ENCODE data around the gene LAMA3.

The LAMA3 gene

DNA sequence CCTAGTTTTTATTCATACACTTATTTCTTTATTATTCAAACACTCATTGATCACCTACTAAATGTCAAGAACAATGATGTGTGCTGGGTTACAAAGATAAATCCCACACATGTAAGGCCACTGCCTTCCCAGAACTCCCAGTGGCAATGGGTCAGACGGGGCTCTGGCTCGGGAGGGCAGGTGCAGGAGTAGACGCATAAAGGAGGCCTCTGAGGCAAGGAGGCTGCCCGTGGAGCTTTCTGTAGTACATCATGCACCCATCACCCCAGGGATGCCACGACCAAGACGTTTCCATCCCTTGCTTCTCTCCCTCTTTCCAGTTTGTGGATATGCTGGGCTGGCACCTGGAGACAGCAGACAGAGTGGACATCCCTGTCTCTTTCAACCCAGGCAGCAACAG is 172.1 kb downstream of the LAMA3 start:
- no peak for DNase-seq (ENCODE audit: low spot score)
- TF ChIP-seq, protein P1, sequence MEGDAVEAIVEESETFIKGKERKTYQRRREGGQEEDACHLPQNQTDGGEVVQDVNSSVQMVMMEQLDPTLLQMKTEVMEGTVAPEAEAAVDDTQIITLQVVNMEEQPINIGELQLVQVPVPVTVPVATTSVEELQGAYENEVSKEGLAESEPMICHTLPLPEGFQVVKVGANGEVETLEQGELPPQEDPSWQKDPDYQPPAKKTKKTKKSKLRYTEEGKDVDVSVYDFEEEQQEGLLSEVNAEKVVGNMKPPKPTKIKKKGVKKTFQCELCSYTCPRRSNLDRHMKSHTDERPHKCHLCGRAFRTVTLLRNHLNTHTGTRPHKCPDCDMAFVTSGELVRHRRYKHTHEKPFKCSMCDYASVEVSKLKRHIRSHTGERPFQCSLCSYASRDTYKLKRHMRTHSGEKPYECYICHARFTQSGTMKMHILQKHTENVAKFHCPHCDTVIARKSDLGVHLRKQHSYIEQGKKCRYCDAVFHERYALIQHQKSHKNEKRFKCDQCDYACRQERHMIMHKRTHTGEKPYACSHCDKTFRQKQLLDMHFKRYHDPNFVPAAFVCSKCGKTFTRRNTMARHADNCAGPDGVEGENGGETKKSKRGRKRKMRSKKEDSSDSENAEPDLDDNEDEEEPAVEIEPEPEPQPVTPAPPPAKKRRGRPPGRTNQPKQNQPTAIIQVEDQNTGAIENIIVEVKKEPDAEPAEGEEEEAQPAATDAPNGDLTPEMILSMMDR (IDR thresholded peaks at IDR 0.05; ENCODE audit: extremely low read depth, missing control alignments), result no peak

DNA sequence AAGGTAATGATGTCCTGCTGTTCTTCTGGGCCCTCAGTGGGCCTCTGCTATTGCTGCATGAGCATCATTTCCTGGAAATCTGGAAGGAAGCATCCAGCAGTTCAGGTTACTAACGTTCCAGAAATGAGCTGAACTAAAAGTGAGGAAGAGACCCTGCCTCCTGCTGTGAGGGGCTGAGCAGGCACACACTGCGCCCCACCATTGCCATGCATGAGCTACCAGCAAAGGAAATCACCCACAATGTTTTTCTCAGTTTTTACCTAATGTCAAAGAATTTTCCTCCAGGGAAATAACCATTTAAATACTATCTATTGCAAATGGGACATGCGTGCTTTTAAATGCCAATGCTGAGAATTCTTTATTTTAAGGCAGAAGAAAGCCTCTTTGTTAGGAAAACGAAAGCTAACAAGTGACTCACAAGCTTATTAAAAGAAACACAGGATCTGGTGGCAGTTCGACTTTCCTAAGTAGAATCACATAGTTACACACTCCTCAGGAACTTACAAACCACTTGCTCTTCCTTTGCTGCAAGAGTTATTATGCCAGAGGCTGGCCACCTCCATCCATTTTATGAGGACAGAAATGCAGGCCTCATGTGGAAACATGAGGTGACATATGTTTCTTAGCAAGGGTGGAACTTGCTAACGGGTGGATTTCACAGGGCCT is 172.7 kb downstream of the LAMA3 start:
- TF ChIP-seq, protein P1 (IDR thresholded peaks at IDR 0.05; ENCODE audit: extremely low read depth, missing control alignments), result no peak
- DNase-seq (ENCODE audit: low spot score), result no peak

DNA sequence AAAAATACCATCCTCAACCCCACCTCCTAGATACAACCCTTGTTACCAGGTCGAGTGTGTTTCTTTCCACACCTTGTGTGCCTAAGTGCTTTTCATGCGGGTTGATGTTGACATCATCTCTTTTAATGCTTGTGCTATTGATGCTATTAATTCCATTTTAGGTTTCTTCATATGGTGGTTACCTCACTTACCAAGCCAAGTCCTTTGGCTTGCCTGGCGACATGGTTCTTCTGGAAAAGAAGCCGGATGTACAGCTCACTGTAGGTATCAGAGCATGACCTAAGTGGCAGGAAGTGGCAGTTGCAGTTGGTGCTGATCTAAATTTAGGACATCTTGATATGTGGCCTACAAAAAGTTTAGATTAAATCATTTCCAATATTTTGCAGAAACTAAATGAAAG is 175.4 kb downstream of the LAMA3 start:
- TF ChIP-seq, protein P1 (IDR thresholded peaks at IDR 0.05; ENCODE audit: extremely low read depth, missing control alignments), result no peak

DNA sequence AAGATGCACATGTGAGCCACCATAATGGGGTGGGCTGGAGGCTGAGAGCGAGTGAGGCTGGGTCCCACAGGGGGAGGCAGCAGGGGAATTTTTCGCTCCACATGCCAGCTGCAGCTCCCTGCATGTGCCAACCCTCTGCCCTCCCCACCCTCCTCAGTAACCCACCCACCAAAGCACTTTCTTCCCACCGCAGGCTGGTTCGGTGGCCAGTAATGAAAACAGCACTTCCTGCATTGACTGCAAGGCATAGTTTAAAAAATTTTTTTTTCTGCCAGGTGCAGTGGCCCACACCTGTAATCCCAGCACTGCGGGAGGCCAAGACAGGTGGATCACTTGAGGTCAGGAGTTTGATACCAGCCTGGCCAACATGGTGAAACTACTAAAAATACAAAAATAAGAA is 177.8 kb downstream of the LAMA3 start:
- TF ChIP-seq, protein P1 (IDR thresholded peaks at IDR 0.05; ENCODE audit: extremely low read depth, missing control alignments), result no peak
- DNase-seq (ENCODE audit: low spot score), result no peak

More for the DNA sequence above, 175.4 kb downstream of the LAMA3 start:
- DNase-seq (ENCODE audit: low spot score), result no peak

DNA sequence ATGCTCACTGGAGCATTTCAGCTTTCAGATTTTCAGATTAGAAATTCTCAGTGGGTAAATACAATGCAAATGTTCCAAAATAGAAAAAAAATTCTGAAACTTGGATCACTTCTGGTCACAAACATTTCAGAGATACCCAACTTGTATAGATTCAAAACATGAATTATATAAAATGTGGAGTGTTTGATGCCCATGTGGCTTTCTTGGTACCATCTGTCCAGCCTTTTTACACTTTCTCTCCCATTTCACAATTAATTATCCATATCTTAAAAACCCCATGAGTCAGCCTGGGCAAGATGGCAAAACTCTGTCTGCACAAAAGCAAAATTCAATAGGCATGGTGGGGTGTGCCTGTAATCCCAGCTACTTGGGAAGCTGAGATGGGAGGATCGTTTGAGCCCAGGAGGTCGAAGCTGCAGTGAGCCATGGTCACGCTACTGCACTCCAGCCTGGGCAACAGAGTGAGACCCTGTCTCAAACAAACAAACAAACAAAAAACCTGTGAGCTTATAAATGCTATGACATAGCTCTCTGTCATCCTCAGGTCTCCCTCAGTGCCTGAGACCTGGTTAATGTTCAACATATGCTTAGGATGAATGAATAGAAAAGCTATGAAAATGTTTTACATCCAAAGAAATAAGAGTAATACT is 179.0 kb downstream of the LAMA3 start:
- TF ChIP-seq, protein P1 (IDR thresholded peaks at IDR 0.05; ENCODE audit: extremely low read depth, missing control alignments), result no peak
- DNase-seq (ENCODE audit: low spot score), result no peak

DNA sequence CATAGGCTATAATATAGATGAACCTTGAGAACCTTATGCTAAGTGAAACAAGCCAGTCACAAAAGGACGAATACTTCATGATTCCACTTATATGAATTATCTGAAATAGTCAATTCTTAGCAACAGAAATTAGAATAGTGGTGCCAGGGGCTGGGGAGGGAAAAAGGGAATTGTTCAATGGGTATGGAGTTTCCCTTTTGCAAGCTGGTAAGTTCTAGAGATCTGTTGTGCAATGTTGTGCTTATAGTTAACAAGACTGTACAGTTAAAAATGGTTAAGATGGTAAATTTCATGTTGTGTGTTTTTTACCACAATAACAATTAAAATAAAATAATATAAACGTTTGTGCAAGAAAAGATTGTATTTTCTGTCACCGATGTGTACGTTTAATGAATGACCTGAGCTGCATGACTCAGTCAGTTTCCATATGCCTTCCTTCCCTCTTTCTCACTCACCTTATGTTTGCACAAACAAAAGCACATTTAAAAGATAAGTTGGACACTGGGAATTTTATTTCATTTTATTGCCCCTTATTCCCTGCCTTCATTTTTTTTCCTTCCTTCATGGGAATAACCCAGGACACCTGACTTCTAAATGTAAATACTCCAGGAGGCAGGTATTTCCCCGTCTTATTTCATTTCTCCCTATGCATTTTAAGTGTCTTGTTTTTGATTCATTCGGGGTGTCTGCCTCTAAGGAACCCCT is 181.6 kb downstream of the LAMA3 start:
- no peak for DNase-seq (ENCODE audit: low spot score)
- TF ChIP-seq, protein P1 (IDR thresholded peaks at IDR 0.05; ENCODE audit: extremely low read depth, missing control alignments), result no peak

DNA sequence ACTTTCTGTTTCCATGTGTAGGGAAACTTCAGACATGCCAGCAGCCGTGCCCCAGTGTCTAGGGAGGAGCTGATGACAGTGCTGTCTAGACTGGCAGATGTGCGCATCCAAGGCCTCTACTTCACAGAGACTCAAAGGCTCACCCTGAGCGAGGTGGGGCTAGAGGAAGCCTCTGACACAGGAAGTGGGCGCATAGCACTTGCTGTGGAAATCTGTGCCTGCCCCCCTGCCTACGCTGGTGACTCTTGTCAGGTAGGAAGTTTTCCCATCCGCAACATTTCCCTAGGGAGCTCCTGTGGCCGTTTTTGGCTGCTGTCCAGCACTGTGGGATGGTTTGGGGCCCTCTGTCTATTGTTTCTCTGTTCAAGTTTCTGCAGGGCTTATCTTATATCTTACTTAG is 182.2 kb downstream of the LAMA3 start:
- TF ChIP-seq, protein P1 (IDR thresholded peaks at IDR 0.05; ENCODE audit: extremely low read depth, missing control alignments), result no peak
- peak; percentile 39 for DNase-seq (ENCODE audit: low spot score)
